T-cell (primary cell): ENCODE data around the gene WNT2B. TPM values are rescaled to one million over a fixed set of nuclear protein-coding genes. Genes with fewer than 3 reads are reported as not detected.

ENCODE experiments used
- ATAC-seq, 4 experiments: fragments of 200-7000 bp in 3 of 4; fragments of 150-1000 bp in 1 of 4; cut with Tn5 transposase; replicated peaks in 1 of 4; 1 replicate in 3 of 4; 2 replicates in 1 of 4; pipeline ENCODE4 v1.10.0; 2021; ENCODE audit warnings: moderate library complexity in 3 of 4, mild to moderate bottlenecking in 2 of 4, moderate number of reproducible peaks in 1 of 4
- CTCF ChIA-PET, 2 donors: fragments of 300-600 bp; sonication (Branson Sonifier 250); formaldehyde crosslinking; loops; one replicate each; lab custom pipeline; 2022; ENCODE audit warnings: antibody characterized with exemption in 2 of 2; lab: Charles Lee
- POLR2A ChIA-PET, 2 donors: fragments of 300-600 bp; sonication (Branson Sonifier 250); formaldehyde crosslinking; loops; one replicate each; lab custom pipeline; 2022; ENCODE audit warnings: antibody characterized with exemption in 2 of 2; lab: Charles Lee
- DNase-seq, 35 experiments: peaks; one replicate each; pipeline versions ENCODE4 v3.0.0 to v3.0.0-alpha.2; 2013 to 2023
- H3K27ac ChIP-seq: one replicate; pipeline ENCODE4 v1.5.1; 2013; ENCODE audit warnings: low read length
- H3K27me3 ChIP-seq, 2 experiments: replicated peaks in 1 of 2; 1 replicate in 1 of 2; 2 replicates in 1 of 2; pipeline versions ENCODE4 v1.6.1 to v1.7.0; 2013; ENCODE audit warnings: low read length in 1 of 2, mixed read lengths in 1 of 2; ENCODE audit not compliant: control insufficient read depth in 2 of 2, insufficient read depth in 2 of 2; ENCODE audit errors: extremely low read depth in 1 of 2
- H3K36me3 ChIP-seq, 2 donors: 1 replicate in 1 of 2; 2 replicates in 1 of 2; pipeline versions ENCODE4 v1.6.1 to v1.7.0; 2013; ENCODE audit warnings: low read length in 1 of 2; ENCODE audit not compliant: control insufficient read depth in 2 of 2, insufficient read depth in 1 of 2; ENCODE audit errors: extremely low read depth in 1 of 2
- H3K4me1 ChIP-seq, 2 experiments: 1 replicate in 1 of 2; 2 replicates in 1 of 2; pipeline versions ENCODE4 v1.6.1 to v1.7.0; 2013; ENCODE audit warnings: low read length in 2 of 2, mixed read lengths in 1 of 2; ENCODE audit not compliant: insufficient read depth in 2 of 2, control insufficient read depth in 1 of 2; ENCODE audit errors: extremely low read depth in 1 of 2
- H3K4me3 ChIP-seq, 2 donors: 1 replicate in 1 of 2; 2 replicates in 1 of 2; pipeline versions ENCODE4 v1.5.1 to v1.7.0; 2013; ENCODE audit warnings: mild to moderate bottlenecking in 2 of 2, low read length in 1 of 2, moderate library complexity in 1 of 2; ENCODE audit not compliant: control insufficient read depth in 1 of 2; ENCODE audit errors: extremely low read depth in 1 of 2
- H3K9me3 ChIP-seq: 2 replicates; pipeline ENCODE4 v1.7.0; 2013
- H3K27ac Mint-ChIP-seq, 2 donors: one replicate each; pipeline ENCODE4 v1.8.0; 2020 to 2021; ENCODE audit warnings: mild to moderate bottlenecking in 2 of 2, mixed read lengths in 2 of 2
- H3K27me3 Mint-ChIP-seq, 2 donors: one replicate each; pipeline ENCODE4 v1.8.0; 2021 to 2022; ENCODE audit warnings: mixed read lengths in 2 of 2
- H3K36me3 Mint-ChIP-seq: one replicate; pipeline ENCODE4 v1.8.0; 2021; ENCODE audit warnings: mixed read lengths
- H3K4me1 Mint-ChIP-seq, 3 donors: one replicate each; pipeline ENCODE4 v1.8.0; 2020 to 2022; ENCODE audit warnings: mixed read lengths in 3 of 3, mild to moderate bottlenecking in 1 of 3
- H3K4me3 Mint-ChIP-seq, 3 donors: one replicate each; pipeline ENCODE4 v1.8.0; 2020 to 2022; ENCODE audit warnings: mild to moderate bottlenecking in 3 of 3, mixed read lengths in 3 of 3, moderate library complexity in 3 of 3
- H3K9me3 Mint-ChIP-seq, 3 donors: one replicate each; pipeline ENCODE4 v1.8.0; 2020 to 2022; ENCODE audit warnings: mixed read lengths in 3 of 3
- WGBS: methylation state at CpG from one replicate; pipeline ENCODE4 v1.1.5; 2013; ENCODE audit warnings: missing lambda C conversion rate; ENCODE audit not compliant: insufficient coverage; 5-methylcytosine and 5-hydroxymethylcytosine counted together
- total RNA-seq, 35 experiments: library from RNA in 6 of 35; stranded (reverse) in 6 of 35; fragments of 120-200 nt in 1 of 35; gene quantifications; one replicate each; pipeline versions ENCODE4 v1.2.1 to v1.2.4 and lab custom pipeline; 2013 to 2026

WNT2B gene
- total RNA-seq, 5 donors from 2014 or later (not counting 1 experiment from before 2014, with no cell fraction given), result 0.23 to 0.86 (median 0.47) TPM

GRCh38 chr1:112554411-112554810 lies 45.6 kb downstream of the WNT2B start:
- H3K27me3 Mint-ChIP-seq, result no peaks in the 10 kb centered on the region
- POLR2A ChIA-PET, result no interaction called here
- no peak for ATAC-seq

GRCh38 chr1:112557385-112557784 lies 48.6 kb downstream of the WNT2B start:
- Mint-ChIP-seq H3K36me3 (peaks cover 12% of the 10 kb centered on the region), H3K4me1 (no peaks in the 10 kb centered on the region), H3K27me3 (no peaks in the 10 kb centered on the region), H3K4me3 (no peak overlapping the region), H3K9me3 (no peaks in the 10 kb centered on the region), H3K27ac (no peak overlapping the region)
- no CpG with 5 or more reads among the region's 1 CpG for WGBS
- CTCF ChIA-PET, result interaction anchor here in 1 of 2 donors (0.6 kb wide), 1 partner anchor 202 kb away, joined by 5 read pairs; no protein-coding TSS in a partner anchor
- H3K27me3 ChIP-seq, result no peaks in the 10 kb centered on the region
- H3K36me3 ChIP-seq, result no peaks in the 10 kb centered on the region
- H3K4me3 ChIP-seq, result no peak overlapping the region
- DNase-seq (no peak), ATAC-seq (no peak)
- POLR2A ChIA-PET, result no interaction called here
- no peaks in the 10 kb centered on the region for H3K9me3 ChIP-seq
- no peak overlapping the region for H3K27ac ChIP-seq
- H3K4me1 ChIP-seq, result no peaks in the 10 kb centered on the region

More at GRCh38 chr1:112554411-112554810, 45.6 kb downstream of the WNT2B start:
- CTCF ChIA-PET, result interaction anchor here in 1 of 2 donors (0.7 kb wide), 1 partner anchor 30 kb away, joined by 3 read pairs; no protein-coding TSS in a partner anchor
- no peak overlapping the region for H3K4me3 ChIP-seq
- H3K27ac ChIP-seq, result no peak overlapping the region
- no peaks in the 10 kb centered on the region for H3K27me3 ChIP-seq
- H3K4me1 ChIP-seq, result no peaks in the 10 kb centered on the region
- Mint-ChIP-seq H3K27ac (no peak overlapping the region), H3K36me3 (peaks cover 21% of the 10 kb centered on the region), H3K4me1 (no peaks in the 10 kb centered on the region), H3K9me3 (no peaks in the 10 kb centered on the region), H3K4me3 (no peak overlapping the region)
- no peak for DNase-seq
- no peaks in the 10 kb centered on the region for H3K9me3 ChIP-seq
- no peaks in the 10 kb centered on the region for H3K36me3 ChIP-seq

GRCh38 chr1:112558634-112559033 lies 49.9 kb downstream of the WNT2B start:
- peaks cover 12% of the 10 kb centered on the region for H3K36me3 Mint-ChIP-seq
- no peaks in the 10 kb centered on the region for H3K4me1 Mint-ChIP-seq
- no peak overlapping the region for H3K27ac Mint-ChIP-seq

GRCh38 chr1:112563341-112563740 lies 54.6 kb downstream of the WNT2B start:
- Mint-ChIP-seq H3K27me3 (no peaks in the 10 kb centered on the region), H3K4me3 (no peak overlapping the region), H3K9me3 (no peaks in the 10 kb centered on the region), H3K27ac (no peak overlapping the region), H3K36me3 (peaks cover 8% of the 10 kb centered on the region), H3K4me1 (no peaks in the 10 kb centered on the region)
- H3K4me3 ChIP-seq, result no peak overlapping the region
- H3K27me3 ChIP-seq, result no peaks in the 10 kb centered on the region
- CTCF ChIA-PET, result no interaction called here
- DNase-seq (no peak), ATAC-seq (no peak)
- H3K27ac ChIP-seq, result no peak overlapping the region
- no peaks in the 10 kb centered on the region for H3K9me3 ChIP-seq
- no peaks in the 10 kb centered on the region for H3K4me1 ChIP-seq
- H3K36me3 ChIP-seq, result no peaks in the 10 kb centered on the region
- POLR2A ChIA-PET, result no interaction called here

More at GRCh38 chr1:112558634-112559033, 49.9 kb downstream of the WNT2B start:
- Mint-ChIP-seq H3K4me3 (no peak overlapping the region), H3K9me3 (no peaks in the 10 kb centered on the region), H3K27me3 (no peaks in the 10 kb centered on the region)
- H3K27me3 ChIP-seq, result no peaks in the 10 kb centered on the region
- H3K4me1 ChIP-seq, result no peaks in the 10 kb centered on the region
- whole genome bisulfite sequencing, result 90% methylated on average over 2 of the region's 3 CpGs
- CTCF ChIA-PET, result no interaction called here
- DNase-seq (no peak), ATAC-seq (no peak)
- H3K36me3 ChIP-seq, result no peaks in the 10 kb centered on the region
- POLR2A ChIA-PET, result no interaction called here
- no peak overlapping the region for H3K27ac ChIP-seq
- H3K9me3 ChIP-seq, result no peaks in the 10 kb centered on the region
- no peak overlapping the region for H3K4me3 ChIP-seq

- ChIA-PET CTCF (no interaction called here), POLR2A (interaction anchor here in 1 of 2 donors (0.5 kb wide), 1 partner anchor 312 kb away, joined by 4 read pairs; no protein-coding TSS in a partner anchor)
- no peak overlapping the region for H3K4me3 Mint-ChIP-seq
- no peak overlapping the region for H3K4me3 ChIP-seq
- no peak overlapping the region for H3K27ac Mint-ChIP-seq
- ATAC-seq, result no peak
- no peaks in the 10 kb centered on the region for H3K4me1 ChIP-seq
- no peaks in the 10 kb centered on the region for H3K27me3 ChIP-seq
- no peaks in the 10 kb centered on the region for H3K27me3 Mint-ChIP-seq
- no peaks in the 10 kb centered on the region for H3K4me1 Mint-ChIP-seq
- no peaks in the 10 kb centered on the region for H3K36me3 ChIP-seq
- WGBS, result no CpG with 5 or more reads among the region's 1 CpG
- H3K9me3 ChIP-seq, result no peaks in the 10 kb centered on the region
- H3K9me3 Mint-ChIP-seq, result no peaks in the 10 kb centered on the region
- H3K36me3 Mint-ChIP-seq, result peaks cover 10% of the 10 kb centered on the region
- no peak overlapping the region for H3K27ac ChIP-seq
- DNase-seq, result no peak
These were observed 55.3 kb downstream of the WNT2B start for GRCh38 chr1:112564081-112564480.

- no peak for DNase-seq
- WGBS, result no CpG with 5 or more reads among the region's 1 CpG
- Mint-ChIP-seq H3K4me1 (no peaks in the 10 kb centered on the region), H3K36me3 (peaks cover 19% of the 10 kb centered on the region), H3K27me3 (no peaks in the 10 kb centered on the region), H3K9me3 (no peaks in the 10 kb centered on the region), H3K4me3 (no peak overlapping the region), H3K27ac (no peak overlapping the region)
- ChIA-PET POLR2A (no interaction called here), CTCF (no interaction called here)
- no peak for ATAC-seq
- Histone ChIP-seq H3K27ac (no peak overlapping the region), H3K9me3 (no peaks in the 10 kb centered on the region), H3K36me3 (no peaks in the 10 kb centered on the region), H3K27me3 (no peaks in the 10 kb centered on the region), H3K4me3 (no peak overlapping the region), H3K4me1 (no peaks in the 10 kb centered on the region)
These were observed 57.0 kb downstream of the WNT2B start for GRCh38 chr1:112565800-112566199.
